HS-5 (cell line): Measurements from ENCODE around the gene CHID1.

ENCODE experiments used
- DNase-seq: peaks from one replicate; pipeline ENCODE4 v3.0.0-alpha.2; 2012; ENCODE audit warnings: low read depth

Gene CHID1

DNA sequence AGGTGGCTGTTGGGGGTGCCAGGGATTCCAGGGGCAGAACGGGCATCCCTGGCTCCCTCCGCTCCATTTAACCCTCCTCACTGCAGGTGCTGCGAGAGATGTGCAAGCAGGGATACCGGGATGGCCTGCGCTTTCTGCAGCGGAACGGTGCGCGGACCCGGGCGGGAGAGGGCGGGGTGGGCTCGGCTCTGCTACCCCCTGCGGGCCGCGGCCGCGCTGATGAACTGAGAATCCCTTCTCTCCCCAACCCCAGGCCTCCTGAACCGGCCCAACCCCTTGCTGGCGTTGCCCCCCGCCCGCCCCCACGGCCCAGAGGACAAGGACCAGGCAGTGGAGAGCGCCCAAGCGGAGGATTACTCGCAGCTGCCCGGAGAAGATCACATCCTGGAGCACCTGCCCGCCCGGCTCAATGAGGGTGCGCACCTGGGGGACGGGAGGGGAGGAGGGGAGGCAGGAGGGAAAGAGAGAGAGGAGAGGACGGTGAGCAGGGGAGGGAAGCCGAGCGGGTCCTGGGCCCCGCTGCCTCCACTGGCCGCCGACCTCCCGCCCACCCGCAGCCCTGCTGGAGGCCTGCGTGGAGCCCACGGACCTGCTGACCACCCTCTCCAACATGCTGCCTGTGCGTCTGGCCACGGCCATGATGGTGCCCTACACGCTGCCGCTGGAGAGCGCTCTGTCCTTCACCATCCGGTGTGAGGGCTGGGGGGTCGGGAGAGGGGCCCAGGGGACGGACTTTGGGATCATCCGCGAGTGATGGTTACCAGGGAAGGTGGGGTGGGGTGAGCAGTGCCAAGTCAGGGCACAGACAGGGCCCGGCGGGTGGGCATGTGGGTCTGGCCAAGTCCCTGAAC, 86.9 kb downstream of the CHID1 start:
- no peak for DNase-seq

DNA sequence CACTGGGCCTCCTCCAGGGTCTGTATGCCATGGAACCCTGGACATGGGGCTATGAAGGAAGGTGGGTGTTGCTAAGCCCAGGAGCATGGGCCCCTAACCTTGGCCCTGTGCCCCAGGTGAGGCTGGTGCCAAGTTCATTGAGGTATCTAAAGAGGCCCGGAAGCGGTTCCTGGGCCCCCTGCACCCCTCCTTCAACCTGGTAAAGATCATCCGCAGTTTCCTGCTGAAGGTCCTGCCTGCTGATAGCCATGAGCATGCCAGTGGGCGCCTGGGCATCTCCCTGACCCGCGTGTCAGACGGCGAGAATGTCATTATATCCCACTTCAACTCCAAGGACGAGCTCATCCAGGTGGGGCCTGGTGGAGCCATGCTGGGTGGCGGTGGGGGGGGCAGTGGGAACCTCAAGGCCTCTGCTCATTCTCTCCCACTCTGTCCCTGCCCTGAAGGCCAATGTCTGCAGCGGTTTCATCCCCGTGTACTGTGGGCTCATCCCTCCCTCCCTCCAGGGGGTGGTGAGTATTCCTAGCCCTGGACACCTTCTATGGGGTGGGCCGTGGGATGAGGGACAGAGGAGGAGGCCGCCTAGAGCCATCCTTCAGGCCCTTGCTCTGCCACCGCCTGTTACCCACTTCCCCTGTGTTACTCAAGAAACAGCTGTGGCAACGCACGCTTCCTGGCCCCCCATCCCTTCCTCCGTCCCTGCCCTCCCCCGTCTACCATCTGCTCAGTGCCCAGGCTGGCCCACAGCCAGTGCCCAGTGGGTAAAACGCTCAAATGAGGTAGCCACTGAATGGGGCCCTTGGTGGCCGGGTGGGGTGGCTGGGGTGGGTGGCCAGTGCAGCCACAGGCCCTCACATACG, 88.9 kb downstream of the CHID1 start:
- no peak for DNase-seq

DNA sequence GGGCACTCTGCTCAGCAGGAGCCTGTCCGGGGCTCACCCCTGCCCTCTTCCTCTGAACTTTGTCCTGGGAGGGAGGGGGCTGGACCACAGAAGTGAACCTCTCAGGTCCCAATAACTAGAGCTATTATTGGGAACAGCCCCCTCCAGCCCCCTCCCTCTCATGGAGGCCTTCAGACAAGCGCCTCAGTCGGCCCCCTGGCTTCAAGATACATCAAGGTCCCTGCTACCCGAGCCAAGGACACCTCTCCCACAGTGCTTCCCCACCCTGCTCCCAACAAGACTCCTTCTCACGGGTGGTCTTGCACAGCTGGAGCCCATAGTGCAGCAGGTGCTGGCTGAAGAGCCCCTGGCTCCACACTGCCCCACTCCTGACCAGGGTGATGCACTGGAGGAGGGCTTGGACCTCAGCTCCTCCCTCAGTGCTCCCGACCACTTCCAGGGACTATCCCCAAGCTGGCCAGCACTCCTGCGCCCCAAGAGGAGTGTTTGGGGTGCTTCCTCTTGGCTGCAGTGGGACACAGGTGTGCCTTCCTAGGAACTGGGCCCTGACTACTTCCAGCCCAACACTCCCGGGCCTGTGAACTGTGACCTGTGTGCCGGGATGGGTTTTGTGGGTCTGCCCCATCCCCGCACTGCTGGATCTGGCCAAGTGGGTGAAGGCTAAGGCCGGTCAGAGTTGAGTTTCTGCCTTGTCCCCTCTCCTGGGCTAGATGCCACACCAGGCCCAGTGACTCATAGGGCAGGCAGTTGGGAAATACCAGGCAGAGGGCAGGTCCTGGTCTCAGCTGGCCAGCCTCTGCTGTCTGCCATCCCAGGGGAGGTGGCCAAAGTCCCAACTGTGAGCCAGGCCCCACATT, 89.7 kb downstream of the CHID1 start:
- no peak for DNase-seq

DNA sequence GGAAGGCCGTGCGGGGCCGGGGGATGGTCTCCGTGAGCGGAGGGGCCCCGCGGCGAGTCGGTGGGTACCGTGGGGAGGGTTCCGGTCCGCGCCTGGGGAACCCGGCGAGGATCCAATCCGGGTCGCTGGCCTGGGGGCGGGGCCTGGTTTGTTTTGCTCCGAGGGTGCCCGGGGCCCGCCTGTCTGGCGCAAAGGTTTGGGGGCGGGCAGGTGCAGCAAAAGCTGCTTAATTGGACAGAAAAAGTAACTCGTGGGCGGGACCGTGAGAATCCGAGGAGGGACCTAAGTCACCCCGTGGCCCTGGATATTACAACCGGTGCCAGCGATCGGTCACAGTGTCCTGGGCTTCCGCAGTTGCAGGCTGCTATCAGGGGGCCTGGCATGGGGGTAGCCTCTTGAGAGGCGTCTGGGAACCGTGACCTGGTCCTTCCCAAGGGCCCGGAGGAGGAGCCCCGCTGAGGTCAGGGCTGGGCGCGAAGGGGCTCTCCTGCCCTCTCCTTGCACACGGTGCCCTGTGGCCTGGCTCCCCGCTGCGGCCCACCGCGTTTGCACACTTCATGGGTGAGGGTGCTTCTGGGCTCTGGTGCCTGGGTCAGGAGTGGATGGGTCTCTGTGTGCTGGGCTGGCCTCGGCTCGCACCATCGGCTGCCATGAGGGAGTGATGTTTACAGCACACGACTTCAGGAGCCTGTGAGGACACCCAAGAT, 90.5 kb downstream of the CHID1 start:
- no peak for DNase-seq

DNA sequence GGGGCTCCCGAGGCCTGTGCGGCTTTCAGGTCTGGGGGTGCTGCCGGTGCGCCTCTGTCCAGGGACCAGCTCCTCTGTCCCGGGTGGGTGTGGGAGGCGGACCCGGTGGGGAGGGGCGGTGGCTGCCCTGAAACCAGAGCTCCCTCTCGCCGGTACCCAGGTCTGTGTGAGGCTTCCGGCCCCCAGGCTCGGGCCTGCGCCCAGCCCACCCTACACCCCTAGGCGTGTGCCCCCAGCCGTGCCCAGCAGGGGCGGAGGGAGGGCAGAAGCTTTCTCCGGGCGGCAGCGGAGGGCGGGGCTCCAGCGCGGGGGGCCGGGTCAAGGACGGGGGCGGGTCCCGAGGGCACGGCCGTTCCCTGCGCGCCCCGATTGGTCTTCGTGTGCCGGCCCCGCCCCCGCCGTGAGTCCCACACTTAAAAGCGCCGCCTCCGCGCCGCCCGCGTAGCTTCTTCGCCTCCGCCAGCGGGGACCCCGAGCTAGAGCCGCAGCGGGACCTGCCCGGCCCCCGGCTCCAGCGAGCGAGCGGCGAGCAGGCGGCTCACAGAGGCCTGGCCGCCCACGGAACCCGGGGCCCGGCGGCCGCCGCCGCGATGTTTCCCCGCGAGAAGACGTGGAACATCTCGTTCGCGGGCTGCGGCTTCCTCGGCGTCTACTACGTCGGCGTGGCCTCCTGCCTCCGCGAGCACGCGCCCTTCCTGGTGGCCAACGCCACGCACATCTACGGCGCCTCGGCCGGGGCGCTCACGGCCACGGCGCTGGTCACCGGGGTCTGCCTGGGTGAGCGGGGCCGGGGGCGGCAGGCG, 91.3 kb downstream of the CHID1 start:
- DNase-seq: no peak

DNA sequence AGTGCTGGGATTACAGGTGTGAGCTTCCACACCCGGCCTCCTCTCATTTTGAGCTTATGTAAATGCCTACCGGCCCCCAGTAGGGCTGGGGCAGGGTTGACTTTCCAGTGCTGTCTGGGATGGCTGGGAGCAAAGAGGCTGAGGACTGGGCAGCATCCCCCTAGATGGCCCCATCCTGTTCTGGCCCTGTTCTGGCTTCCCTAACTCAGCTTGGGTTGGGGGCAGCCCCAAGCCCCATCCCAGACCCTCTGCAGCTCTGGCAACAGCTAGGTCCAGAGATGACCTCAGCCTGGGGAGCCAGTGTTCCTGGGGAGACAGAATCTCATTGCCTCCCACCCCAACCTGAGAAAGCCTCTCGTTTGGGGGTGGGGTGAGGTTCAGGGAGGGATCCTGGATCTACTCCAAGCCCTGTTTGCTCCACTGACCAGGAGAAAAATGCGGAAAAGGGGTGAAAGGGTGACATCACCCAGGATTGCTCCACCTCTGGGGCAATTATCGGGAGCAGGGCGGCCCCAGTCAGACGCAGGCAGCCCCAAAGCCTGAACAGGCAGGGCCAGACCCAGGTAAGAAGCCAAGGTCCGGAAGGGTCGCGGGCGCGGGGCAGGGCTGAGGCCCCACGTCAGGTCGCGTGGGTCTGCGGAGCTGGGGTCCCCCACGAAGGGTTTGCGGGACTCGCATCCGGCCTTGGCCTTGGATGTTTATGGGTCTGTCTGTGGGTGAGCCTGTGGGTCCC, 92.0 kb downstream of the CHID1 start, which contains the start of gene PNPLA2:
Gene PNPLA2, plus strand, starts transcription at position 519 of the 733 bp plus-strand sequence. CDS start 805 bp downstream, outside the sequence.
- DNase-seq: no peak
